Activated T-helper 17 cell treated with anti-CD3 and anti-CD28 coated beads, Interleukin-2, amount 50 U/mL, for 72 hours (primary cell): ENCODE results near the gene ITGA3. TPM values are rescaled to one million over a fixed set of nuclear protein-coding genes. Genes with fewer than 3 reads are reported as not detected.

Experiments used
- ATAC-seq: fragments of 150-1000 bp; cut with Tn5 transposase; replicated peaks from 2 replicates; pipeline ENCODE4 v1.10.0; 2021; ENCODE audit warnings: mild to moderate bottlenecking, moderate library complexity
- H3K27ac Mint-ChIP-seq: one replicate; pipeline ENCODE4 v1.8.0; 2022; ENCODE audit warnings: mixed read lengths
- H3K27me3 Mint-ChIP-seq: one replicate; pipeline ENCODE4 v1.8.0; 2022; ENCODE audit warnings: mixed read lengths
- H3K36me3 Mint-ChIP-seq: one replicate; pipeline ENCODE4 v1.8.0; 2022; ENCODE audit warnings: low read depth, mild to moderate bottlenecking, mixed read lengths
- H3K4me1 Mint-ChIP-seq: one replicate; pipeline ENCODE4 v1.8.0; 2022; ENCODE audit warnings: mixed read lengths
- H3K4me3 Mint-ChIP-seq: one replicate; pipeline ENCODE4 v1.8.0; 2022; ENCODE audit warnings: mild to moderate bottlenecking, mixed read lengths
- H3K9me3 Mint-ChIP-seq: one replicate; pipeline ENCODE4 v1.8.0; 2022; ENCODE audit warnings: mixed read lengths
- total RNA-seq, 2 donors: library from RNA; stranded (reverse); gene quantifications; one replicate each; pipeline ENCODE4 v1.2.3, GENCODE V29; 2022

Gene ITGA3
- total RNA-seq, 2 donors from 2014 or later: 5.3 to 22.2 TPM

DNA sequence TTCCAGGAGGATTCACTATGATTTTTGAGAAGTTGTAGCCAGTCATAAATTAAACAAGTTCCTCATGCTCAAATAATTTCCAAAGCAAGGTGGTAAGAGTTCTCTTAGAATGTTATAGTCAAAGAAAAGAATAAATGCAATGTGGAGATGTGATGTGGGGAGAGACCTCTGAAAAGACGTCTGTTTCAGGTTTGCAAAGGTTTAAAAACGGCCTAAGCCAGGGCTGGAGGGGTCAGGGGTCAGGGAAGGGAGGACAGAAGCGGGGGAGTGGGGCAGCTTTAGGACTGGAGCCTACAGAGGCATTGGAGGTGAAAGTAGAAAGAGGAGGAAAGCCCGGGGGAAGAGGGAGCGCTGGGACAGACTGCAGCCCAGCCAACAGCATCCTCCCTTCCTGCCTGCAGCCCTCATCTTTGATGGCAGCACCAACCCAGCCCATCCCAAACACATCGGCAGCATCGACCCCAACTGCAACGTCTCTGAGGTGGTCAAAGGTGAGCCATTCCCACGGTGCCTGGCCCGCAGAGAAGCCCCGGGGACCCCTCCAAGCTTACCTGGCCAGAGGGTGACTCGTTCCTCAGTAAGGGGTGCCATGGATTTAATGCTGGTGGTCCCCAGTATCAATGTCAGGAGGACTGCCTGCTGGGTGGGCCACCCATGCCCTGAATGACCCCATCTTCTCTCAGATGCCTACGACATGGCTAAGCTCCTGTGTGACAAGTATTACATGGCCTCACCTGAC lies 50.7 kb downstream of the ITGA3 start:
- H3K27ac Mint-ChIP-seq: peak overlapping the region; percentile 73
- no peaks in the 10 kb centered on the region for H3K4me1 Mint-ChIP-seq

DNA sequence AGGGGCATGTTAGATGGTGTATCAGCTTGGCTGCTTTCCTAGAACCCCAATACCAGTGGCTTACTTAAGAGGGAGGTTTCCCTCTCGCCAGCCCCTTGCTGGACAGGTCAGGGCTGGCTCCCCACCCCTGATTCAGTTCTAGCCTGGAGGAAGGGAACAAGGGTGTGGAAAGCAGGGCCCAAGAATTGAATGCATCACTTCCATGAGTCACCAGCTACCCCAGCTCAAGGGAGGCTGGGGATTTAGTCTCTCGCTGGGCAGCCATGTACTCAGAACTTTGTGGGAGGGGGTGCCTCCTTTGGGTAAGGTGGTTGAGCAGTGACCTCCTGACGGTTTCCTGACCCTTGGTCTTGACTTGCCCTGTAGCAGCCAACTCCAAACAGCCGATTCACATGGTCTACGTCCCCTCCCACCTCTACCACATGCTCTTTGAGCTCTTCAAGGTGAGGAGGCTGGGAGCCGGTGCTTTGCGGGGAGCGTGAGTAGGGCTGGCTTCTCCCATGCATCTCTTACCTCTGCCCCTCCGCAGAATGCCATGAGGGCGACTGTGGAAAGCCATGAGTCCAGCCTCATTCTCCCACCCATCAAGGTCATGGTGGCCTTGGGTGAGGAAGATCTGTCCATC lies 52.0 kb downstream of the ITGA3 start:
- H3K9me3 Mint-ChIP-seq: no peaks in the 10 kb centered on the region
- H3K4me3 Mint-ChIP-seq: no peak overlapping the region
- no peaks in the 10 kb centered on the region for H3K4me1 Mint-ChIP-seq
- no peak overlapping the region for H3K27ac Mint-ChIP-seq
- no peaks in the 10 kb centered on the region for H3K27me3 Mint-ChIP-seq
- H3K36me3 Mint-ChIP-seq: peaks cover 7% of the 10 kb centered on the region
- no peak for ATAC-seq

More for the DNA sequence above, 50.7 kb downstream of the ITGA3 start:
- H3K9me3 Mint-ChIP-seq: no peaks in the 10 kb centered on the region
- no peak overlapping the region for H3K4me3 Mint-ChIP-seq
- no peaks in the 10 kb centered on the region for H3K27me3 Mint-ChIP-seq
- peaks cover 7% of the 10 kb centered on the region for H3K36me3 Mint-ChIP-seq
- no peak for ATAC-seq

DNA sequence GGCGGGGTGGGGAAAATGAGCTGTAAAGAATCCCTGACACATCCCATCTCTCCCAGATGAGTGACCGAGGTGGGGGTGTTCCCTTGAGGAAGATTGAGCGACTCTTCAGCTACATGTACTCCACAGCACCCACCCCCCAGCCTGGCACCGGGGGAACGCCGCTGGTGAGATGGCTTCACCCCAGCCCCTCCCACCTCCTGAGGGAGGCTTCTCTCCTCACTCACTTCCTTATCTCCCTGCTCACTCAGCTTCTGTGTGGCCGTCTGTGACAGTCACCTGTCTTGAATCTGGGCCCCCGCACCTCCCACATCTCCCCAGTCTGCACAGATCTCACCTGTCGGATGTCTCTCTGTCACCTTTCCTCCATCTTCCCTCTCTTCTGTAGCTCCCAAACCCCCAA lies 52.6 kb downstream of the ITGA3 start:
- no peaks in the 10 kb centered on the region for H3K4me1 Mint-ChIP-seq
- H3K36me3 Mint-ChIP-seq: peaks cover 7% of the 10 kb centered on the region
- H3K4me3 Mint-ChIP-seq: no peak overlapping the region
- no peaks in the 10 kb centered on the region for H3K27me3 Mint-ChIP-seq
- no peaks in the 10 kb centered on the region for H3K9me3 Mint-ChIP-seq
- no peak overlapping the region for H3K27ac Mint-ChIP-seq
- no peak for ATAC-seq

DNA sequence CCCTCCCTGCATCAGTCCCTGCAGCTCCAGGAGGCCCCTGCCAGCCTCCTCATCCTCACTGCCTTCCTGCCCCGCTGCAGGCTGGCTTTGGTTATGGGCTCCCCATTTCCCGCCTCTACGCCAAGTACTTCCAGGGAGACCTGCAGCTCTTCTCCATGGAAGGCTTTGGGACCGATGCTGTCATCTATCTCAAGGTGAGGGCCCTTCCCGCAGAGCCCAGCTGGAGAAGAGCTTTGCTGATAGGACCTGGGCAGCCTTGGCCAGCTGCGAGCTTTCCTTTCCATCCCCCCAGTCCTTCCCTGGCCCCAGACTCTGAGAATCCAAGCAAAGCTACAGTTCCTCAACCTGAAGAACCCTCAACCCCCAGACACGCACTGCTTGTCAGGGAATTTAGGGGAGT lies 53.3 kb downstream of the ITGA3 start:
- no peaks in the 10 kb centered on the region for H3K9me3 Mint-ChIP-seq
- H3K36me3 Mint-ChIP-seq: peaks cover 7% of the 10 kb centered on the region
- no peaks in the 10 kb centered on the region for H3K27me3 Mint-ChIP-seq
- H3K4me1 Mint-ChIP-seq: no peaks in the 10 kb centered on the region
- no peak overlapping the region for H3K4me3 Mint-ChIP-seq
- no peak overlapping the region for H3K27ac Mint-ChIP-seq
- no peak for ATAC-seq

DNA sequence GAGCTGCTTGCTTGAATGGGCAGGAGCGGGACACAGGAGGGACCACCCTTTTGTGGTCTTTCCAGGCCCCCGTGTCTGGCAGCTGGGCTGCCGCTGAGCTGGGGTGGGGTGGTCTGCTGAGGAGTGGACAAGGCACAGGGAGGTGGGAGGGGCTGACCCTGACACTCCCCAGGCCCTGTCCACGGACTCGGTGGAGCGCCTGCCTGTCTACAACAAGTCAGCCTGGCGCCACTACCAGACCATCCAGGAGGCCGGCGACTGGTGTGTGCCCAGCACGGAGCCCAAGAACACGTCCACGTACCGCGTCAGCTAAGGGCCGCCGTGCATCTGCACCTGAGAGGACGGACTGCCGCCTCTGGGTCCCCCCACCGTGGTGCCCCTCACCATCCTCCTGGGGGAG lies 53.9 kb downstream of the ITGA3 start:
- Mint-ChIP-seq H3K9me3 (no peaks in the 10 kb centered on the region), H3K36me3 (peaks cover 7% of the 10 kb centered on the region), H3K4me1 (no peaks in the 10 kb centered on the region), H3K27me3 (peaks cover 1% of the 10 kb centered on the region), H3K4me3 (no peak overlapping the region), H3K27ac (no peak overlapping the region)
- ATAC-seq: no peak

DNA sequence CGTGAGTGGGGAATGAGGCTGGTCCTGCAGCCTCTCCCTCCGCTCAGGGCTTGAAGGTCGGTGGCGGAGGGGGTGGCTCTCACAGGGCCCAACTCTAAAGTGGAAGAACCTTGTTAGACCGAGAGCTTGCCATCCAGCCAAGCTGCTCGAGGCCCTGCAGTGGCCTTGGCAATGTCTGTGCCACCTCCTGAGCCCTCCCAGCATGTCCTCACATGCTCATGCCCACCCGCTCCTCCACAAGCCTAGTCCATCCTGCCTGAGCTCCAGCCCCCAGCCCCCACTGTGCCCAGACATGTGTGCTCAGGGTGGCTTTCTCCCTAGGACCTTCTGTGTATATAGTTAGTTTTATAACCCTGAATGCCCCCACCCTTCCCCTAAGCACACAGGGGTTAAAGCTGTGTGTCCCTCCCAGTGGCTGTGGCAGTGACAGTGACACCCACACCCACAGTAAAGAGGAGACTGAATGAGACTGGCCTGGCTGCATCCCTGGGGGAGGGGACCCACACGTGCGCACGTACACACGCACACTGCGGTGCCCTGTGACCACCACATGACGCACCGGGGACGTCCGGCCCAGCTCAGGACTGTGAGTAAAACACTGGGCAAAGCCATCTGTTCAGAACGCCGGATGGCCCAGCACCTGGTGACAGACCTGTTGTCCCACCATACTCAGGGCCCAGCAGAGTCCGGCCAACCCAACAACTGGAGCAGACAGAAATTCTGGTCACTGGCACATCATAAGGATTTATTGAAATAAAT lies 54.9 kb downstream of the ITGA3 start:
- Mint-ChIP-seq H3K4me1 (peaks cover 5% of the 10 kb centered on the region), H3K27ac (no peak overlapping the region), H3K9me3 (no peaks in the 10 kb centered on the region), H3K4me3 (no peak overlapping the region), H3K36me3 (no peaks in the 10 kb centered on the region), H3K27me3 (peaks cover 7% of the 10 kb centered on the region)
- ATAC-seq: no peak

DNA sequence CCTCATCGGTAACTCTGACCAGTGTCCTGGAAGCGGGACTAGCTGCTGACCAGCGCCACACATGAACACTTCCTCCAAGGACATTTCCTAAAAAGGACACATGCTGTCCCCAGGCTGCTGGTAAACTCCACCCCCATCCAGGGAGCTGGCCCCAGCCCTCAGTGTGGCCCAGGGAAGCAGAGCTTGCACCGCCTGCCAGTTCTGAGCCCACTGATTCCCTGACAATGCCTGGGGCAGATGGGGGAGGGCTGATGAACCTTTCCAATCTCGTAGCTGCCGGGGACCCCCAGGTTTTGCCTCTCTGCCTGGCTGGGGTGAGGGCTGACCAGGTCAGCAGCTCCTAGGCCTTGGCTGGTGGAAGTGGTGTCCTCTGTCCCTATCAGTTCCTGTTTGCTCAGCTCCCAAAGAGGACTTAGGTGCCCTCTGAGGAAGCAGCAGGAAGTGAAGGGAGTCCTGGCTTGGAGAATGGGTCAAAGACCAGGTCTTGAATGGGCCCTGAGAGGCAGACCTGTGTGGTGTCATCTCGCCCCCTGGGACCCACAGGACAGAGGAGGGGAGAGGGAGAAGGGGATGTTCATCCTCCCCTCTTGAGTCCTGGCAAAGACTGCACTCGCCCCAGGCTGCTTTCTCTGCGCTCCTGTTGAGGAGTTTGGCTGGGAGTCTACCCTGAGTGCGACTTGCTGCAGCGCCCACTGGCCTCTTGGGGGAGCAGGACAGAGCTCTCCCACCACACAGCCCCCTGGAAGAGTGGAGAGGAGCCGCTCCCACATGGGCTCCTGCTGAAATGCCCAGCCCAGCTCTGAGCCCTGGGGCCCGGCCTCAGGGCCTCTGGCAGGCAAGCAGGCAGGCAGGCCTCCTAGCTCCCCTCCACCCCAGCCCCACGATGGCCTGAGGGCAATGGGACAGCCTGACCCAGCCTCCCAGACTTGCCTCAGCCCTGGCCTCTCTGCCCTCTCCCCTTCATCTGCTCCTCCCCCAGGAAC lies 56.1 kb downstream of the ITGA3 start:
- Mint-ChIP-seq H3K4me1 (peaks cover 5% of the 10 kb centered on the region), H3K27me3 (peaks cover 12% of the 10 kb centered on the region), H3K27ac (no peak overlapping the region), H3K36me3 (no peaks in the 10 kb centered on the region), H3K4me3 (no peak overlapping the region), H3K9me3 (no peaks in the 10 kb centered on the region)
- no peak for ATAC-seq

DNA sequence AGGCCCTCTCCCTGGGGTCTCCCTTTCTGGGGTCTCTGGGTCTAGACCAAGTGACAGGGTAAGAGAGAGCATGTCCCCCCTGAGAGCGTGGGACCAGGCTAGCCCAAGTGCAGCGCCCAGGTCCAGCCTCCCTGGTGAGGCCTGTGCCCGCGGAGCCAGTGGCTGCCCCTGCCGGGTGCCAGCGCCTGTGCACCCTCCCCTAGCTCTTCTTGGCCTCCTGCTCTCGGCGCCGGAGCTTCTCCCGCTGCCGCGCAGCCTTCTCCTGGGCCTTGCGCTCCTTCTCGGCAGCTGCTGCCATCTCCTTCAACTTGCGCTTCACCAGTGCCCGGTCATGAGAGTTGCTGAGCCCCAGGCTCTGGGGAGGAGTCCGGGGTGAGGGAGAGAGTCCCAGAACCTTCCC lies 56.8 kb downstream of the ITGA3 start:
- Mint-ChIP-seq H3K36me3 (no peaks in the 10 kb centered on the region), H3K4me1 (peaks cover 5% of the 10 kb centered on the region), H3K27me3 (peaks cover 14% of the 10 kb centered on the region), H3K9me3 (no peaks in the 10 kb centered on the region), H3K27ac (no peak overlapping the region), H3K4me3 (no peak overlapping the region)
- no peak for ATAC-seq

DNA sequence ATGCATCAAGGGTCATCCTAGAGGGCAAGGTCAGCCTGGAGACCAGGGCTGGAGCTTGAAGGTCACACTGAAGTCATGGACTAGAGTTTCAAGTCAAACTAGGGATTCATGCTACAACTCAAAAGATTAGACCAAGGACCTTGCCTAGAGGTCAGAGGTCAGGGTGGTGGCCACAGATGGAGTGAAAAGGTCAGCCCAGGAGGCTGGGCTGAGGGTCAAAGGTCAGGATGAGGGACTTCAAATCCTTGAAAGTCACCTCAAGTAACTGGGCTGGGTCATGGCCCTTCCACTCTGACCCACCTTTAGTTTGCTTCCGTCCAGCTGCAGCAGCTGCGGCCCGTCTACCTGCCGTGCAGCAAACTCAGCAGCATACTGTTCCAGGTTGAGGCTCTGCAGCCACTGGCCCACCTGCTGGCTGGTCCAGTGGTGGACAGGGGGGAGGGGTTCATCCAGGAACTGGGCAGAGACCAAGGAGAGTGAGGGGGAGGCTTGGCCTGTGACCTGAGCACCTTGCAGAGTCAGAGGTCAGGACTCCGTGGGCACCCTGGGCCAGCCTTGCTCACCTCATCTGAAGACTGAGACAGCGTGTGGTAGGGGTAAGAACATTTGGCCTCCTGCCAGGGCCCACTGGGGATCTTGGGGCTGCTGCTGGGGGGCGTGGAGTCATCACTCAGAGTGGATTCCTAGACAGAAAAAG lies 57.9 kb downstream of the ITGA3 start:
- peaks cover 5% of the 10 kb centered on the region for H3K4me1 Mint-ChIP-seq
- H3K27me3 Mint-ChIP-seq: peaks cover 20% of the 10 kb centered on the region
- no peak overlapping the region for H3K4me3 Mint-ChIP-seq
- H3K36me3 Mint-ChIP-seq: no peaks in the 10 kb centered on the region
- no peak overlapping the region for H3K27ac Mint-ChIP-seq
- ATAC-seq: no peak
- H3K9me3 Mint-ChIP-seq: no peaks in the 10 kb centered on the region

DNA sequence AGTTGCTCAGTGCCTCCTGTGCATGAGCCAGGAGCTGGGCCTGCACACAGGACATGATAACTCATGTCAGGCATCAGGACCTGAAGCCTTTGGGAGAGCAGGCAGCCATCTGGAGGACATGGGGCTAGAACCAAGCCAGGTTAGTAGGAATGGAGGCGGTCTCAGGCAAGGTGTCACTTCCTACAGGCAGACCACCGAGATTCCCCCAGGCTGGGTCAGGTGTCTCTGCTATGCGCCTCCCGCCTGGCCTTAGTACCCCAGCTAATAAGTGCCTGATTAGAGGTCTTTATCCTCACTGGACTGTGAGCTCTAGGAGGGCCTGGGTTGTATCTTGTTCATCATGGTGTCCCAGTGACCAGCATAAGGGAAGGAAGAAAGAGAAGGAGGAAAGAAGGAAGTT lies 58.5 kb downstream of the ITGA3 start:
- no peak for ATAC-seq
- H3K27ac Mint-ChIP-seq: no peak overlapping the region
- H3K4me3 Mint-ChIP-seq: no peak overlapping the region
- peaks cover 5% of the 10 kb centered on the region for H3K4me1 Mint-ChIP-seq
- H3K27me3 Mint-ChIP-seq: peaks cover 22% of the 10 kb centered on the region
- H3K9me3 Mint-ChIP-seq: no peaks in the 10 kb centered on the region
- no peaks in the 10 kb centered on the region for H3K36me3 Mint-ChIP-seq

DNA sequence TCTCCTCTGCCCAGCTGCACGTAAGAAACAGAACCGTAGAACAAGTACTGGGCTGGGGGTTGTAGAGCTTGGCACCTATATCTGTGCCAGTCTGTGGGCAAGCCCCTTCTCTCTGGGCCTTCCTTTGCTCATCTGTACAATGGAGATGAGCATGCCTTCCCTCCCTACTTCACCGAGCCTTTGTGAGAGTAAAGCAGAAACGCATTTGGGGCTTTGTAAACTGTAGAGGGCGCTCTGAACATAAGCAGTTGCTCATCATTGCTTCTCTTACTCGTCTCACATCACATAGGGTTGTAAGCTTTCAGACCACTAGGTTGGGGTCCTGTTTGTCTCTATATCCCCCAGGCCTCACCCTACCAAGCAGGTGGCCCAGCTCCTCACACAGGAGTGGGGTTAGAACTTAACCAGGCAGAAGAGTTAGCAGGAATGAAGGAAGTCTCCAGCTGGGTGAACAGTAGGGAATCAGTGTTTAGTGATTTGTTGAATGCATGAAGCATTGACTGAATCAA lies 59.0 kb downstream of the ITGA3 start:
- H3K4me3 Mint-ChIP-seq: no peak overlapping the region
- peaks cover 5% of the 10 kb centered on the region for H3K4me1 Mint-ChIP-seq
- H3K27ac Mint-ChIP-seq: no peak overlapping the region
- peak; percentile 60 for ATAC-seq
- no peaks in the 10 kb centered on the region for H3K36me3 Mint-ChIP-seq
- peaks cover 27% of the 10 kb centered on the region for H3K27me3 Mint-ChIP-seq
- no peaks in the 10 kb centered on the region for H3K9me3 Mint-ChIP-seq

DNA sequence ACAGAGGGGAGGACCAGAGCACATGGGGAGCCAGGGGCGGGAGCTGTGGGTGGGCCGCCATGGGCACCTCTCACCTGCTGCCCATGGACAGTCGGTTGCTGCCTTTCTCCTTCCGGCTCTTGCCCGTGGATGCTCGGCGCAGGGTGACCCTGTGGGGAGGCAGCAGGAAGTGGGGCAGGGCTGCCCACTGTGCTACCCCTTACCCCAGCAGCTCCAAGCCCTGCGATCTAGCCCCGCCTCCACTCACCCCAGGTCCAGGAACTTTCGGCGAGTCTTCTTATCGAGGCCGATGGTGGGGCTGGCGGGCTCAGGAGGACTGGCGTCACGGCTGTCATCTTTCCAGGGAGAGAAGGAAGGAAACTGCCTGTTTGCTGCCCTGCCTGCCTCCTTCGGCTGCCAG lies 59.8 kb downstream of the ITGA3 start:
- Mint-ChIP-seq H3K4me1 (peaks cover 5% of the 10 kb centered on the region), H3K36me3 (no peaks in the 10 kb centered on the region), H3K27ac (no peak overlapping the region), H3K27me3 (peaks cover 27% of the 10 kb centered on the region), H3K4me3 (no peak overlapping the region), H3K9me3 (no peaks in the 10 kb centered on the region)
- no peak for ATAC-seq

DNA sequence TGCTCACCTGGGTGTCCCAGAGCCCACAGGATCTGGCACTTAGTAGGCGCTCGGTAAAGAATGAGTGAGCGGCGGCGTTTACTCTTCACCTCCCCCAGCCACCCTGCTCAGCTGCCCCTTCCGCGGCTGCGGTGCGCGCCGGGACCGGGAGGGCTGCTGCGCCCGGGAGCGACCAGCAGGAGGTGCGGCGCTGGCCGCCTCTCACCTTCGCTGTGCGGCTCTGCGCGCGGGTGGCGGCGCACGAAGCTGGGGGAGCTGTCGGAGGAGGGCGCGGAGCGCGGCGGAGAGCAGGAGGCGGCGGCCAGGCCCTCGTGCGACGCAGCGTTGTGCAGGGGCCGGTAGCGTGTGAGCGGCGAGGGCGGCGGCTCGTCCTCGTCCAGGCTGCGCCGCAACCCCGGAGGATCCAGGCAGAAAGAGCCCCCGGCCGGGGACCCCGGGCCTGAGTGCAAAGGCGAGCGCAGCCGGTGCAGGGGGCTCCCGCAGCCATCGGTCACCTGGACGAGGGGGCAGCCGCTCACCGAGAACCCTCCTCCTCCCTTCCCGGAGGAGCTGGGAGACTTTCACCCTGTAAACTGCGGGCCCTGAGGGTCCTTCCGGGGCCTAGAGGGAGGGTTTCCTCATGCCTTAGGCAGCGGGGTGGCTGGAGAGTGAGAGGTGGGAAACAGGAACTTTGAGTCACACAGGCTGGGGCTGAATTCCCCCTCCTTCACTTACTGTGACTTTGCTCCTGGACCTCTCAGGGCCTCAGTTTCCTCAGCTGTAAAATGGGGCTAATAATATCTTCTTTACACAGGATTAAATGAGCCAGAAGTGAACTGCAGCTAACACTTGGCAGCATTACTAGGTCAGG lies 61.5 kb downstream of the ITGA3 start:
- Mint-ChIP-seq H3K27ac (no peak overlapping the region), H3K4me1 (peaks cover 5% of the 10 kb centered on the region), H3K9me3 (no peaks in the 10 kb centered on the region), H3K4me3 (peak overlapping the region; percentile 54), H3K36me3 (no peaks in the 10 kb centered on the region), H3K27me3 (peaks cover 27% of the 10 kb centered on the region)
- peak; percentile 80 for ATAC-seq
